ENCODE results near the gene POLE.

POLE gene

GRCh38 chr12:132651444-132652100 is 35.6 kb downstream of the POLE start:
- no peak for DNase-seq (ENCODE audit: low spot score)

- DNase-seq (ENCODE audit: low spot score), result no peak
These were observed 37.8 kb downstream of the POLE start for GRCh38 chr12:132649226-132649945.

GRCh38 chr12:132648616-132649225 is 38.4 kb downstream of the POLE start:
- no peak for DNase-seq (ENCODE audit: low spot score)

GRCh38 chr12:132647858-132648257 is 39.3 kb downstream of the POLE start:
- DNase-seq (ENCODE audit: low spot score), result no peak

GRCh38 chr12:132646850-132647249 is 40.3 kb downstream of the POLE start:
- no peak for DNase-seq (ENCODE audit: low spot score)

GRCh38 chr12:132642846-132643835 is 44.0 kb downstream of the POLE start:
- no peak for DNase-seq (ENCODE audit: low spot score)

- DNase-seq (ENCODE audit: low spot score), result no peak
These were observed 45.1 kb downstream of the POLE start for GRCh38 chr12:132641811-132642650.

- no peak for DNase-seq (ENCODE audit: low spot score)
These were observed 46.2 kb downstream of the POLE start for GRCh38 chr12:132640936-132641335.

- no peak for DNase-seq (ENCODE audit: low spot score)
These were observed 47.1 kb downstream of the POLE start for GRCh38 chr12:132639956-132640520.

- no peak for DNase-seq (ENCODE audit: low spot score)
These were observed 48.4 kb downstream of the POLE start for GRCh38 chr12:132638541-132639408.

- no peak for DNase-seq (ENCODE audit: low spot score)
These were observed 49.3 kb downstream of the POLE start for GRCh38 chr12:132637811-132638210.

GRCh38 chr12:132635076-132635955 is 51.8 kb downstream of the POLE start:
- no peak for DNase-seq (ENCODE audit: low spot score)

GRCh38 chr12:132634411-132634990 is 52.6 kb downstream of the POLE start:
- no peak for DNase-seq (ENCODE audit: low spot score)

GRCh38 chr12:132633901-132634300 is 53.2 kb downstream of the POLE start:
- no peak for DNase-seq (ENCODE audit: low spot score)

- no peak for DNase-seq (ENCODE audit: low spot score)
These were observed 53.7 kb downstream of the POLE start for GRCh38 chr12:132633398-132633797.

GRCh38 chr12:132632521-132633228 is 54.5 kb downstream of the POLE start:
- no peak for DNase-seq (ENCODE audit: low spot score)

GRCh38 chr12:132631666-132632065 is 55.5 kb downstream of the POLE start:
- DNase-seq (ENCODE audit: low spot score), result no peak

GRCh38 chr12:132630672-132631071 is 56.5 kb downstream of the POLE start:
- no peak for DNase-seq (ENCODE audit: low spot score)

Measured in putamen (tissue), 1 donor.